Measurements from ENCODE around the gene CGB5. TPM values are rescaled to one million over a fixed set of nuclear protein-coding genes. Genes with fewer than 3 reads are reported as not detected.
"Not testable (repeated sequence)": the region's sequence is repeated elsewhere in the genome, so short reads cannot be mapped to it uniquely, and the experiment has no call there.

Gene CGB5
- total RNA-seq, 1 donor from 2014 or later, result not detected

DNA sequence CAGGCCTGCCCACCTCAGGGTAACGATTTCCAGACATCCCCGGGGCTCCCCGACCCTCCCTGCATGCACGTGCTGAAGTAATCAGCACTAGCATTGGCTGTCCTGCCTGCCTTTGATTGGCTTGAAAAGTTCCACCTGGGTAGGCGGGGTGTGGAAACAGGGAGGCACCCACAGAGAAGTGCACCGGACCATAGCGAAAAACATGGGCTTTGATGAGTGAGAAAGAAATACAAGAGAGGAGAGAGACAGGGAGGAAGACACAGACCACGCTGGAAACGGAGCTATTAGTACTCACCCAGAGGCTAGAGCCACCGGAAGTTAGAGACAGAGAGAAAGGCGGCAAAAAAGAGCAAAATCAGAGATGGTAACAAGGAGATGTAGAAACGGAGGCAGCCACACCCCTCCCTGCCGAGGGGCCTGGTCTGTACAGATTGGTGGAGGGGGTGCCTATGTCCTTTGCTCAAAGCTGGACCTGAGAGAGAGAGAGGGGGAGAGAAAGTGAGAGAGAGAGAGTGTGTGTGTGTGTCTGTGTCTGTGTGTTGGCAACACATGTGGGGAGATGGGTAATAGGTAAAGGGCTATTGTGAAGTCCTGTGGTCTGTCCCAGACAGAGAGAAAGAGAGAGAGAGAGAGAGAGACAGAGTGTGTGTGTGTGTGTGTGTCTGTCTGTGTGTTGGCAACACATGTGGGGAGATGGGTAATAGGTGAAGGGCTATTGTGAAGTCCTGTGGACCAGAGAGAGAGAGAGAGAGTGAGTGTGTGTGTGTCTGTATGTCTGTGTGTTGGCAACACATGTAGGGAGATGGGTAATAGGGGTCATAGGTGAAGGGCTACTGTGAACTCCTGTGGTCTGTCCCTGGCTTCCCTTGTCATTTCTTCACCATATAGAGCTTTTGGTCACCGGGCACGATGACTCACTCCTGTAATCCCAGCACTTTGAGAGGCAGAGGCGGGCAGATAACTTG, 22.4 kb upstream of the CGB5 start:
- H3K9me3 Mint-ChIP-seq (ENCODE audit: unreplicated experiment), result no peaks in the 10 kb centered on the region
- no peak overlapping the region for H3K4me3 Mint-ChIP-seq (ENCODE audit: unreplicated experiment)
- H3K27ac Mint-ChIP-seq (ENCODE audit: unreplicated experiment), result peak overlapping the region; percentile 9
- peaks cover 11% of the 10 kb centered on the region for H3K27me3 Mint-ChIP-seq (ENCODE audit: unreplicated experiment)
- TF ChIP-seq, protein P1, sequence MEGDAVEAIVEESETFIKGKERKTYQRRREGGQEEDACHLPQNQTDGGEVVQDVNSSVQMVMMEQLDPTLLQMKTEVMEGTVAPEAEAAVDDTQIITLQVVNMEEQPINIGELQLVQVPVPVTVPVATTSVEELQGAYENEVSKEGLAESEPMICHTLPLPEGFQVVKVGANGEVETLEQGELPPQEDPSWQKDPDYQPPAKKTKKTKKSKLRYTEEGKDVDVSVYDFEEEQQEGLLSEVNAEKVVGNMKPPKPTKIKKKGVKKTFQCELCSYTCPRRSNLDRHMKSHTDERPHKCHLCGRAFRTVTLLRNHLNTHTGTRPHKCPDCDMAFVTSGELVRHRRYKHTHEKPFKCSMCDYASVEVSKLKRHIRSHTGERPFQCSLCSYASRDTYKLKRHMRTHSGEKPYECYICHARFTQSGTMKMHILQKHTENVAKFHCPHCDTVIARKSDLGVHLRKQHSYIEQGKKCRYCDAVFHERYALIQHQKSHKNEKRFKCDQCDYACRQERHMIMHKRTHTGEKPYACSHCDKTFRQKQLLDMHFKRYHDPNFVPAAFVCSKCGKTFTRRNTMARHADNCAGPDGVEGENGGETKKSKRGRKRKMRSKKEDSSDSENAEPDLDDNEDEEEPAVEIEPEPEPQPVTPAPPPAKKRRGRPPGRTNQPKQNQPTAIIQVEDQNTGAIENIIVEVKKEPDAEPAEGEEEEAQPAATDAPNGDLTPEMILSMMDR (IDR thresholded peaks at IDR 0.05; ENCODE audit: partially characterized antibody, unreplicated experiment), result no peak
- H3K4me1 Mint-ChIP-seq (ENCODE audit: low read depth, unreplicated experiment), result no peaks in the 10 kb centered on the region
- H3K36me3 Mint-ChIP-seq (ENCODE audit: unreplicated experiment), result no peaks in the 10 kb centered on the region
- DNase-seq, result no peak

DNA sequence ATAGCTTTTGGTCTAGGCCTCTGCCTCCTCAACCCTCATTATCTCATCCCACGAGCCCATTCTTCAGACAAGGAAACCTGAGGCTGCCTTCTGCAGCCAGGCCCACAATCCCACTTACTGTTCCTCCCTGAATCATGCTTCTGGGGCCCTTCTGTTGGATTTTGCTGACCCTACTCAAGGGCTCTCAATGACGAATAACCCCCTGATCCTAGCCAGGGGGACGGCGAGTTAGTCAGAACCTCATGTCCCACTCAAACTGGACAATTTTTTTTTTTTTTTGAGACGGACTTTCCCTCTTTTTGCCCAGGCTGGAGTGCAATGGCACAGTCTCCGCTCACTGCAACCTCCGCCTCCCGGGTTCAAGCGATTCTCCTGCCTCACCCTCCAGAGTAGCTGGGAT, 21.5 kb upstream of the CGB5 start:
- Mint-ChIP-seq H3K27ac (ENCODE audit: unreplicated experiment) (no peak overlapping the region), H3K4me3 (ENCODE audit: unreplicated experiment) (no peak overlapping the region), H3K36me3 (ENCODE audit: unreplicated experiment) (no peaks in the 10 kb centered on the region), H3K4me1 (ENCODE audit: low read depth, unreplicated experiment) (no peaks in the 10 kb centered on the region), H3K9me3 (ENCODE audit: unreplicated experiment) (no peaks in the 10 kb centered on the region), H3K27me3 (ENCODE audit: unreplicated experiment) (peaks cover 11% of the 10 kb centered on the region)
- TF ChIP-seq, protein P1 (IDR thresholded peaks at IDR 0.05; ENCODE audit: partially characterized antibody, unreplicated experiment), result no peak
- no peak for DNase-seq

DNA sequence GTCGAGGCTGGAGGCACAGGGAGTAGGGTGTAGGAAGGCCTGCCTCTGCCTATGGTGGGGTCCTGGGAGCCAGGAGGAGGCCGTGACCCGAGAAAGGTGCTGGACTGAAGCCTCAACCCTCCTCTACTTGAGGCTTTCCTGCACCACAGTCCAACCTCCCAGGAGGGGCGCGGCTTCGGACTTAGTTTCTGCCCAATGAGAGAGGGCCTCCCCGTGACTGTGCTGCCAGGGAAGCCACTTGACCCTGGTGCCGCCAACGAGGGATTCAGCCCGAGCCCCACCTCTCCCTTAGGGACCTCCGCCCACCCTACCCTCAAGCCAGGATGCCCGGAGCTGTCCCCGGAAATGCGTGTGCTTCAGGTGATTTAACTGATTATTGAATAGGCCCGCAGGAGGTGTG, 19.4 kb upstream of the CGB5 start, which contains the start of gene CGB3:
Gene CGB3, minus strand, starts transcription at position 101 of the 400 bp plus-strand sequence. CDS start 362 bp downstream, outside the sequence.
- H3K9me3 Mint-ChIP-seq (ENCODE audit: unreplicated experiment); DNase-seq; H3K4me1 Mint-ChIP-seq (ENCODE audit: low read depth, unreplicated experiment); H3K27ac Mint-ChIP-seq (ENCODE audit: unreplicated experiment); H3K27me3 Mint-ChIP-seq (ENCODE audit: unreplicated experiment); H3K4me3 Mint-ChIP-seq (ENCODE audit: unreplicated experiment); H3K36me3 Mint-ChIP-seq (ENCODE audit: unreplicated experiment): not testable (repeated sequence)

DNA sequence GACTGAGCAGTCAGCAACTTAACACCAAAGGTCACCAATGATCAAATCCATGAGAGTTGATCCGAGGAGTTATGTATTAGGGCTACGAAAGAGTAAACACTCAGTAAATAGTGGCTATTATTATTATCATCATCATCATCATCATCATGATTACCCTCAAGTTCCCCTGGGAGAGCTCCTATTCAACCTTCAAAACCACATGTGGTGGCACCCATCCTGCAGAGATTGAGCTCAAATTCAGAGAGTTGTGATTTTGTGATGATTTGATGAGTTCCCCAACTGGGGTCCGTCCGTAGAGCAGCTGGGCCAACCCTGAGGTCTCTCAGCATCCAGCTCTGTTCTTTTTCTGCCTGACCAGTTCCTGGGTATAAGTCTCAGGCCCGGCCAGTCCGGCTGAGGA, 18.6 kb upstream of the CGB5 start:
- H3K36me3 Mint-ChIP-seq (ENCODE audit: unreplicated experiment); H3K9me3 Mint-ChIP-seq (ENCODE audit: unreplicated experiment); H3K4me1 Mint-ChIP-seq (ENCODE audit: low read depth, unreplicated experiment); H3K4me3 Mint-ChIP-seq (ENCODE audit: unreplicated experiment); DNase-seq; H3K27ac Mint-ChIP-seq (ENCODE audit: unreplicated experiment); H3K27me3 Mint-ChIP-seq (ENCODE audit: unreplicated experiment): not testable (repeated sequence)

DNA sequence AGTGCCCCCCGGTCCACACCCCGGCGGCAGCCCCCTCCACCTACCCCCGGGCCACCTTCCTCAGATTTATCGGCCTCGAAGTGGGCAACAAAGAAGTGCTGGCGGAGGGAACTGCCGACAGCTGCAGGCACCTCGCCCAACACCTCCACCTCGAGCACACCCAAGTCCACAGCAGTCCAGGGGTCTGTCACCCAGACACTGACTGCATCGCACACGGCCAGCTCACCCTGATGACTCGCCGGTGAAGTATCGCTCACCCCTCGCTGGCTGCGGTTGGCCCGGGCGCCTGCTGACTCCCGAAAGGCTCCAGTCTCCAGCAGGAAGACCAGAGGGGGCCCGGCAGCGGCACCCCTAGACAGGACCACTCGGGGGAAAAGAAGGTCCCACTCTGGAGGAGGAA, 18.0 kb upstream of the CGB5 start:
- not testable (repeated sequence) for H3K27me3 Mint-ChIP-seq (ENCODE audit: unreplicated experiment); H3K4me1 Mint-ChIP-seq (ENCODE audit: low read depth, unreplicated experiment); H3K4me3 Mint-ChIP-seq (ENCODE audit: unreplicated experiment); DNase-seq; H3K27ac Mint-ChIP-seq (ENCODE audit: unreplicated experiment); H3K36me3 Mint-ChIP-seq (ENCODE audit: unreplicated experiment); H3K9me3 Mint-ChIP-seq (ENCODE audit: unreplicated experiment)

DNA sequence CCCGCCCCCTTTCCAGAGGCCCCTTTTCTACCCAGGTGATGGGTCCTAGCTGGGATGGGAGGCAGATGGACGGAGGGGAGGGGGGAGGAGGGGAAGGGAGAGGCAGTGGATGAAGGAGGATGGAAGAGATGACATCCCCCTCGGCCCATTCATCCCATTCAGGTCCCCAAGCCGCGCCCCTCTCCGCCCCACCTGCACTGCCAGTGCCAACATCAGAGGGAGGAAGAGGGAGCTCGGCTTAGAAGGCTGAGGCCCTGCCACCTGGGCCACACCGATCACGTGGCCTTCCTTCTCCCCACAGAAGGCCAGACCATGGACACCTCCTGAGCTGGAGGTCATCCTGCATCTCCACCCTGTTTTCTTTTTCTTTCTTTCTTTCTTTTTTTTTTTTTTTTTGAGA, 15.0 kb upstream of the CGB5 start:
- DNase-seq; H3K9me3 Mint-ChIP-seq (ENCODE audit: unreplicated experiment); H3K4me3 Mint-ChIP-seq (ENCODE audit: unreplicated experiment); H3K27me3 Mint-ChIP-seq (ENCODE audit: unreplicated experiment); H3K27ac Mint-ChIP-seq (ENCODE audit: unreplicated experiment); H3K4me1 Mint-ChIP-seq (ENCODE audit: low read depth, unreplicated experiment); H3K36me3 Mint-ChIP-seq (ENCODE audit: unreplicated experiment): not testable (repeated sequence)

DNA sequence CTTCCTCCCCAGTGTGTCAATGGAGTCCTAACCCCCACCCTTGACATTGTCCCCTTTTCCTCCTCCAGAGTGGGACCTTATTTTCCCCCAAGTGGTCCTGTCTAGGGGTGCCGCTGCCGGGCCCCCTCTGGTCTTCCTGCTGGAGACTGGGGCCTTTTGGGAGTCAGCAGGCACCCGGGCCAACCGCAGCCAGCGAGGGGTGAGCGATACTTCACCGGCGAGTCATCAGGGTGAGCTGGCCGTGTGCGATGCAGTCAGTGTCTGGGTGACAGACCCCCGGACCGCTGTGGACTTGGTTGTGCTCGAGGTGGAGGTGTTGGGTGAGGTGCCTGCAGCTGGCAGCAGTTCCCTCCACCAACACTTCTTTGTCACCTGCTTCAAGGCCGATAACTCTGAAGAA, 13.9 kb upstream of the CGB5 start:
- not testable (repeated sequence) for H3K4me1 Mint-ChIP-seq (ENCODE audit: low read depth, unreplicated experiment); H3K27ac Mint-ChIP-seq (ENCODE audit: unreplicated experiment); H3K4me3 Mint-ChIP-seq (ENCODE audit: unreplicated experiment); DNase-seq; H3K36me3 Mint-ChIP-seq (ENCODE audit: unreplicated experiment); H3K9me3 Mint-ChIP-seq (ENCODE audit: unreplicated experiment); H3K27me3 Mint-ChIP-seq (ENCODE audit: unreplicated experiment)

DNA sequence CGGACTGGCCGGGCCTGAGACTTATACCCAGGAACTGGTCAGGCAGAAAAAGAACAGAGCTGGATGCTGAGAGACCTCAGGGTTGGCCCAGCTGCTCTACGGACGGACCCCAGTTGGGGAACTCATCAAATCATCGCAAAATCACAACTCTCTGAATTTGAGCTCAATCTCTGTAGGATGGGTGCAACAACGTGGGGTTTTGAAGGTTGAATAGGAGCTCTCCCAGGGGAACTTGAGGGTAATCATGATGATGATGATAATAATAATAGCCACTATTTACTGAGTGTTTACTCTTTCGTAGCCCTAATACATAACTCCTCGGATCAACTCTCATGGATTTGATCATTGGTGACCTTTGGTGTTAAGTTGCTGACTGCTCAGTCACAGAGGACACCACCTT, 13.3 kb upstream of the CGB5 start:
- H3K4me1 Mint-ChIP-seq (ENCODE audit: low read depth, unreplicated experiment); DNase-seq; H3K4me3 Mint-ChIP-seq (ENCODE audit: unreplicated experiment); H3K9me3 Mint-ChIP-seq (ENCODE audit: unreplicated experiment); H3K36me3 Mint-ChIP-seq (ENCODE audit: unreplicated experiment); H3K27ac Mint-ChIP-seq (ENCODE audit: unreplicated experiment); H3K27me3 Mint-ChIP-seq (ENCODE audit: unreplicated experiment): not testable (repeated sequence)

Data from glutamatergic neuron (in vitro differentiated cells).